ENCODE measurements around the gene TRIO.
"Not testable (repeated sequence)": the region's sequence is repeated elsewhere in the genome, so short reads cannot be mapped to it uniquely, and the experiment has no call there.

The TRIO gene

DNA sequence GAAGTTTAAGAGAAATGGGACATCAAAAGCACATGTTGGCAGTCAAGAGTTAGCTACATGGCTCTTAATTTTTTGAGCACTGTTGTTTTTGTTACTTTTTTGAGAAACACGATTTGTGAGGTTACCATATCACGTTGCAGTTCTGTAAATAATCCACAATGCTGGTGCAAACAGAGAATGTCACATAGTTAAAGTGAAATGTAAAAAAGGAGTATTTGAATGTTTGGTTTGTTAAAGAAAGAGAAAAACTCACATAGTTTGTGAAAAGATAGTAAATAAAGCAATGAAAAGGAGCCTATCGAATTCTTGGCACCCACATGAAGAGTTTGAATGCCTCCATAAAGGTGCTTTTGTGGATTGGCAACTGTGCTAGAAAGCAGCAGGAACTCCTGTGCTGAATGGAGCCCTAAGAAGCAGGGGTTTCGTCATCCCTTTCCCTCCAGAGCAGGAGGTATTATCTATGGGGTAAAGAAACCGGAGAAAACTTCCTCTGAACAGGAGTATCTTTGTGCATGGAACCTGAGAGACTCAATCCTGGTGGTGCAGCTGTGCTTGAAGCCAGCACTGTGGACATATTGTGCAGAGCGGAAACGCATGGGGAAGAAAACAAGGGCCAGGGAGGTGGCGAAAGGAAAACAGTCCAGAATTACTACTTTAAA, 289.9 kb downstream of the TRIO start:
- Mint-ChIP-seq H3K27ac (no peak overlapping the region), H3K4me3 (no peak overlapping the region), H3K27me3 (no peaks in the 10 kb centered on the region), H3K4me1 (peaks cover 0 to 12% of the 10 kb centered on the region in 2 donors), H3K9me3 (no peaks in the 10 kb centered on the region), H3K36me3 (peaks cover 23 to 55% of the 10 kb centered on the region in 2 donors)
- DNase-seq = no peak
- ATAC-seq (replicated peaks) = no peak

DNA sequence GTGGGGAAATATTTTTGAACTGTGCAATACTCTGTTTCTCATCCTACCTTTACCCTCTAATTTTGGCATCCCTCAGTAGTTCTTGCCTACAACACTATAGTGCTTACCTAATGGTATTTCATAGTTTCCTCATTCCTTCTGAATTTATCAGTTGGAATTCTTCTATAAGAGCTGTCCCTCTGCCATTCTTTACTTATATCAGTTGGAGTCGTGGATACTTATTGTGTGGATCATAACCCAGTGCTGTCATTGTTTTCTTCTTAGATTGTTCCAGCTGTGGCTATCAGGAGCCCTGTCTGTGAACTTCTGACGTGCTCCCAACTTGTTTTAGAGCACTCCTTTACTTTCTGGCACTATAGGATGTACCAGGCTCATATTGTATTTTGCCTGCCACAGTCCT, 292.3 kb downstream of the TRIO start:
- Mint-ChIP-seq H3K4me3 (no peak overlapping the region), H3K27ac (no peak overlapping the region), H3K4me1 (peaks cover 0 to 17% of the 10 kb centered on the region in 2 donors), H3K36me3 (peaks cover 35 to 65% of the 10 kb centered on the region in 2 donors), H3K9me3 (no peaks in the 10 kb centered on the region), H3K27me3 (no peaks in the 10 kb centered on the region)
- DNase-seq = no peak
- no peak for ATAC-seq (replicated peaks)

DNA sequence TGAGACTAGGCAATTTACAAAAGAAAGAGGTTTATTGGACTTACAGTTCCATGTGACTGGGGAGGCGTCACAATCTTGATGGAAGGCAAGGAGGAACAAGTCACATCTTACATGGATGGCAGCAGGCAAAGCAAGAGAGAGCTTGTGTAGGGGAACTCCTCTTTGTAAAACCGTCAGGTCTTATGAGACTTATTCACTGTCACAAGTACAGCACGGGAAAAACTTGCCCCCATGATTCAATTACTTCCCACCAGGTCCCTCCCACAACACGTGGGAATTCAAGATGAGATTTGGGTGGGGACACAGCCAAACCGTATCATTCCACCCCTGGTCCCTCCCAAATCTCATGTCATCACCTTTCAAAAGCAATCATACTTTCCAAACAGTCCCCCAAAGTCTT, 293.0 kb downstream of the TRIO start:
- not testable (repeated sequence) for H3K4me3 Mint-ChIP-seq; DNase-seq; ATAC-seq (replicated peaks); H3K9me3 Mint-ChIP-seq; H3K27me3 Mint-ChIP-seq; H3K27ac Mint-ChIP-seq
- Mint-ChIP-seq H3K36me3 (peaks cover 40 to 68% of the 10 kb centered on the region in 2 donors), H3K4me1 (peaks cover 0 to 17% of the 10 kb centered on the region in 2 donors)

DNA sequence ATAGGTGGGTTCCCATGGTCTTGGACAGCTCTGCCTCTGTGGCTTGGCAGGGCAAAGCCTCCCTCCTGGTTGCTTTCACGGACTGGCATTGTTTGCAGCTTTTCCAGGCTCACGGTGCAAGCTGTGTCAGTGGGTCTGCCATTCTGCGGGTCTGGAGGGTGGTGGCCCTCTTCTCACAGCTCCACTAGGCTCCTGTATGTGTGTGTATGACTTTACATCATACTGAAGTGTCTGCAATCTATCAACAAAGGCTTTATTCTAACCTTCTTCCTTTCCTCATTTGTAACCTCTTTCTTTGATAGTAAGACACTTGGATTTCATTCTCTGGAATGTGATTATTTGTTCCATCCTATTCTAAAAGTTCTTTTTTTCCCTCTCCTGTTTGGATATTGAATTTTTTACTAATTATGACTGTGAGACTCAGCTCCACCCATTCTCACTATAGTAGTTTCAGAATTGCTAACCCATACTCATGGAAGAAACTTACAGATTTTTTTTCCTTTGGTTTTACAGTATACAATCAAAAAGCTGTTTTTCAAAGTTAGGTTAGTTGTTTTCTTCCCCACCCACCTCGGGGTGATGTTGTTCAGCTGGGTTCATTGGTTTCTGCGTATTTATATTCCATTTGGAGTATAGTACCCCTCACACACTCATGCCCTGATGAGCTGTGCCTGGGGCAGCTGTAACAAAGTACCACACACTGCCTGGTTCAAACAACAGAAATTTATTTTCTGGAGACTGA, 293.8 kb downstream of the TRIO start:
- DNase-seq (no peak), ATAC-seq (replicated peaks) (no peak)
- peak overlapping the region; percentile 1 for H3K27ac Mint-ChIP-seq
- H3K4me1 Mint-ChIP-seq = peaks cover 0 to 18% of the 10 kb centered on the region in 2 donors
- H3K4me3 Mint-ChIP-seq = no peak overlapping the region
- no peaks in the 10 kb centered on the region for H3K27me3 Mint-ChIP-seq
- H3K9me3 Mint-ChIP-seq = no peaks in the 10 kb centered on the region
- H3K36me3 Mint-ChIP-seq = peaks cover 47 to 71% of the 10 kb centered on the region in 2 donors

DNA sequence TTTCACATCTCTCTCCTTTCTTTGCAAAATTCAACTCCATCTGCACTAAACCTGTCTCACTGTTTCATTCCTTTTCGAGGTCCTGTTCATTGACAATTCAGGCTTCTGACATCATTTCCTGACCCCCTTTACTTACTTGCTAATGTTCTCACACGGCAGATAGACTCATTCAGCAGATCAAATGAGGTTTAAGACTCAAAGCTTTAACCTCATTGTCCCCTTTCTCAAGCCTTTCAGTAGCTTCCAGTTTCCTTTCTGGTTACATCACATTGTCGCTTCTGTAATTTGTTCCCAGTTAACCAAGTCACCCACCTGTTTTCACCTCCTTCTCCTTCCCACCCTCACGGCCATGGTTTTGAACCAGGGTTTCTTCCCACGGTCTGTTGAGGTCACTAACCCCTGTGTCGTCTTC, 295.1 kb downstream of the TRIO start:
- H3K4me3 Mint-ChIP-seq = no peak overlapping the region
- ATAC-seq (replicated peaks) (no peak), DNase-seq (no peak)
- H3K27ac Mint-ChIP-seq = peak overlapping the region; percentile 63
- H3K9me3 Mint-ChIP-seq = no peaks in the 10 kb centered on the region
- peaks cover 45 to 69% of the 10 kb centered on the region in 2 donors for H3K36me3 Mint-ChIP-seq
- H3K4me1 Mint-ChIP-seq = peaks cover 0 to 21% of the 10 kb centered on the region in 2 donors
- no peaks in the 10 kb centered on the region for H3K27me3 Mint-ChIP-seq

DNA sequence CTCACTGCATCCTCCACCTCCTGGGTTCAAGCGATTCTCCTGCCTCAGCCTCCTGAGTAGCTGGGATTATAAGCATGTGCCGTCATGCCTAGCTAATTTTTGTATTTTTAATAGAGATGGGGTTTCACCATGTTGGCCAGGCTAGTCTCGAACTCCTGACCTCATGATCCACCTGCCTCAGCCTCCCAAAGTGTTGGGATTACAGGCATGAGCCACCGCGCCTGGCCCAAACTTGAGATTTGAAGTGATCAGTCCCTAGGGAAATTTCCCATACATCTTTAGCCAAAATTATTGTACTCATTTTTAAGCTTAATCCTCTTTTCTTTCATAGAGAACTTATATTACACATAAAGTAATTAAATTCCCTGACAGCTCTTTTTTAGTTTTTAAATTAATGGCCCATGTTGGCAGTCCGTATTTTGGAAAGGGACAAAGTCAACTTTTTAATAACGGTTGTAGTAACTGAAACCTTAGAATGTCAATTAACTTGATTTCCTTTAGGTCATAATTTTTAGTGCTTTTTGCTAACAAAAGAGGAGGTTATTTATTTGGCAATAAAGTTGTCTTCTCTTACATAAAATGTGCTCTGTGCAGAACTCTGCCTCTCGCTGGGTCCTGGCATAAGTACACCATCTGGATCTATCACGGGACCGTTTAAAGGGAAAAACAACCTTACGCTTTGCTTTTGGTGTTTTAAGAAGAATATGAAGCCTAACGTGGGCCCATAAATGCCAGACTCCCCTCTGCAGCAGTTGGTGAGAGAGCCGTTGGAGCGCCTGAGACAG, 296.1 kb downstream of the TRIO start:
- H3K4me3 Mint-ChIP-seq = no peak overlapping the region
- ATAC-seq (replicated peaks) (no peak), DNase-seq (no peak)
- H3K4me1 Mint-ChIP-seq = peaks cover 0 to 21% of the 10 kb centered on the region in 2 donors
- no peaks in the 10 kb centered on the region for H3K9me3 Mint-ChIP-seq
- peaks cover 44 to 66% of the 10 kb centered on the region in 2 donors for H3K36me3 Mint-ChIP-seq
- no peaks in the 10 kb centered on the region for H3K27me3 Mint-ChIP-seq
- peak overlapping the region; percentile 14 for H3K27ac Mint-ChIP-seq

DNA sequence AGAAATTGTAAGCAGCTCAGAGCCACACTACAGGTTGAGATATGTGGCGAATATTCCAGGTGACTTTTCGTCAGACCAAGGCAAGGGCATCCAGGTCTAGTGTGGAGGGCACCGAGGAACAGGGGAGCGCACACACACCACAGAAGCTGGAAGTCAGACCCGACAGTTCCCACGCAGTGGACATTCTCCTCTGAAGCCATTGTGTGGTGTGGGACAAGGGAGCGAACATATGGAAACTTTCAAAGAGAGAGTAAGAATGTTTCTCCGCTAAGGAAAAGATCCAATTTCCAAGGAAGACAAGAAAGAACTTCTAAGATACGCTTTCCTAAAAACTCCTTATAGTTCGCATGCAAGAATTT, 297.1 kb downstream of the TRIO start:
- no peak overlapping the region for H3K27ac Mint-ChIP-seq
- DNase-seq (no peak), ATAC-seq (replicated peaks) (no peak)
- no peaks in the 10 kb centered on the region for H3K27me3 Mint-ChIP-seq
- peaks cover 39 to 62% of the 10 kb centered on the region in 2 donors for H3K36me3 Mint-ChIP-seq
- no peaks in the 10 kb centered on the region for H3K9me3 Mint-ChIP-seq
- H3K4me3 Mint-ChIP-seq = no peak overlapping the region
- peaks cover 0 to 21% of the 10 kb centered on the region in 2 donors for H3K4me1 Mint-ChIP-seq

DNA sequence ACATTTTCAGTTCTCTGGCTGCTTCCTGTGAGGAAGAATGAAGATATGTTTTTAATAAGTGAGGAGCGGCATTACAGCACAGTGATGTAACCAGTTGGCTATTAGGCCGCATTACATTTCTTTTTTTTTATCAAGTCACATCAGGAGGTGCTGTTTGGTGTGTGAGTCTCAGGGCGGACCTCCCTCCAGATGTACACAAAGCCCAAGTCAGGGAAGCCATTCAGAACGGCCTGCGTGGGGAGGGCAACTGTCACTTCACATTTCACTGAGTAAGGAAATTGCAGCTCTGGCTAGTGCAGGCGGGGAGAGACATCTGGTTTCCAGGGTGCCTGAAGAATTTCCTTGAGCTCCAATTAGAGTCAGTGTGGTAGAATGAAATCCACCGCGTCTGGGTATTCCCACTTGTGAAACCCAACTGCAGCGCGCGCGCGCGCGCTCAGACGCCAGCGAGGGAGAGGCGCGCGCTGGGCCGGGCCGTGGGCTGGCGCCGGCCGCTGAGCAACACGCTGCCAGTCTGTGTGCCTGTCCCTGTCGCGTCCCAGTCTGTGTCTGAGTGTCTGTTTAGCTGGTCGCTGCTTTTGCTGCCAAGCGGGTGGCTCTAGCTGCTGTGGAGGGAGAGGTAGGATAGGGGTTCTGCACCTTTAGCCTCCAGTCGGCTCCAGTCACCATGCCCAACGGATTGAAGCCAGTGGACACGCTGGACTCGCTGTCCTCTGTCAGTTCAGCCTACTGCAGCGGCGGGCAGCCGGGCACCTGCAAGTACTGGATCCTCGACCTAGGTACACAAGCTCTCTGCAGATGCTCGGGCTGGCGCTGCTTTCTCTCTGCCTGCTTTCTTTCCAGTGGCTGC, 297.7 kb downstream of the TRIO start:
- no peak for DNase-seq
- H3K27me3 Mint-ChIP-seq = no peaks in the 10 kb centered on the region
- peaks cover 38 to 56% of the 10 kb centered on the region in 2 donors for H3K36me3 Mint-ChIP-seq
- H3K4me1 Mint-ChIP-seq = peaks cover 0 to 18% of the 10 kb centered on the region in 2 donors
- peak overlapping the region; percentile 42 for H3K27ac Mint-ChIP-seq
- ATAC-seq (replicated peaks) = no peak
- H3K4me3 Mint-ChIP-seq = no peak overlapping the region
- H3K9me3 Mint-ChIP-seq = no peaks in the 10 kb centered on the region

DNA sequence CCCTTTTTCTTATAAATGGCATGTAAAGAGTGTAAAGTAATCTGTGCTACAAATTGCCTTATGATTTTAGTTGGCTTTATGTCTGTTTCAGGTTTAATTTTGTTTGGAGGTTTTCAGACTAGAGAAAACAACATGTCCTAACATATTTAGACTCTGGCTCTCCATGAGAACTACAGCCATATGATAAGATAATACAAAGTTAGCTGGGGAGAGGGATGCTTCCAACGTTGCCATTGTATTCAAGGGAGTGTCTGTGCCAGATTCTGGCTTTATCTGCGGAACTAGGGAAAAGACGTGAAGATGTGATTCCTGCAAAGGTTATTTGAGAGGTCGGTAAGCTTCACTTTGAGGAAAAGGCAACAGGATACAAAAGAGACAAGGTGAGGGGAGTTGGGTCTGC, 298.5 kb downstream of the TRIO start:
- Mint-ChIP-seq H3K4me1 (peaks cover 0 to 13% of the 10 kb centered on the region in 2 donors), H3K4me3 (no peak overlapping the region), H3K27me3 (no peaks in the 10 kb centered on the region), H3K27ac (peak overlapping the region; percentile 3), H3K9me3 (no peaks in the 10 kb centered on the region), H3K36me3 (peaks cover 31 to 49% of the 10 kb centered on the region in 2 donors)
- ATAC-seq (replicated peaks) (no peak), DNase-seq (no peak)

DNA sequence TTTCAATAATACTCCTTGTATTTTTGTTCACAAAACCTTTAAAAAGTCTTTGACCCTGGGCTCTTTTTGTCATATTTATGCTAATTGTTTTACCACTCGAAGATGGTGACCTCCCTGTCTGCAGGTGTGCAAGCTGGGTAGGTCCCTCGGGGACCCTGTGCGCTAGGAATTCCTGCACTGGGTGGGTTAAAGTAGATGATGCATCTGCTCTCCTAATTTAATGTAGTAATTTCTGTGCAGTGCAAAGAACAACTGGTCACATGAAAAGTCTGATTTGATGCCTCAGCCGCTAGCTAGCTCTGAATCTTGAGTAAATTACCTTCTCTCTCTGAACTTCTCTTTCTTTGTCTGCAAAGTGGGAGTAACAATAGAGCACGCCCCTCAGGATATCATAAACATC, 299.4 kb downstream of the TRIO start:
- H3K27me3 Mint-ChIP-seq = no peaks in the 10 kb centered on the region
- no peak for ATAC-seq (replicated peaks)
- no peak overlapping the region for H3K27ac Mint-ChIP-seq
- H3K4me3 Mint-ChIP-seq = no peak overlapping the region
- peaks cover 31 to 45% of the 10 kb centered on the region in 2 donors for H3K36me3 Mint-ChIP-seq
- DNase-seq = no peak
- H3K4me1 Mint-ChIP-seq = peaks cover 0 to 9% of the 10 kb centered on the region in 2 donors
- no peaks in the 10 kb centered on the region for H3K9me3 Mint-ChIP-seq

DNA sequence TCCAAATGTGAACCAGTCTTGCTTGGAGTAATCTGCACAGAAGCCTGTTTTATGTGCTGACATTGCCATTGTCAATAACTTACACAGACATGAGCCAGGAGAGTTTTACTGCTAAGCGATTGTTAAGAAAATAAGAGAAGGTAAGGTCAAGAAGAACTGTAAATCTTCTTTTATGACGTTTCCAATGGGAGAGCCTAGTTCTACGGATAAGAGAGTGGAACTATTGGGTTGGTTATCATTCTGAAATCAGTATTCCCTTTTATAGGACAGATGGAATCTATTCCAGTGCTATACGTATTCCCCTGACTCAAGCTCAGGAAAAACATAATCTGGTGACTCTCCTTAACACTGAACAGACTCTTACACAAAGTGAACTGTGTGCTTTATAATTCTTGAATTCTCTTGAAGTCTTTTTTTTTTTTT, 300.5 kb downstream of the TRIO start:
- Mint-ChIP-seq H3K27ac (no peak overlapping the region), H3K4me3 (no peak overlapping the region), H3K27me3 (no peaks in the 10 kb centered on the region), H3K36me3 (peaks cover 26 to 40% of the 10 kb centered on the region in 2 donors), H3K9me3 (no peaks in the 10 kb centered on the region), H3K4me1 (peaks cover 7 to 10% of the 10 kb centered on the region in 2 donors)
- no peak for DNase-seq
- ATAC-seq (replicated peaks) = no peak

DNA sequence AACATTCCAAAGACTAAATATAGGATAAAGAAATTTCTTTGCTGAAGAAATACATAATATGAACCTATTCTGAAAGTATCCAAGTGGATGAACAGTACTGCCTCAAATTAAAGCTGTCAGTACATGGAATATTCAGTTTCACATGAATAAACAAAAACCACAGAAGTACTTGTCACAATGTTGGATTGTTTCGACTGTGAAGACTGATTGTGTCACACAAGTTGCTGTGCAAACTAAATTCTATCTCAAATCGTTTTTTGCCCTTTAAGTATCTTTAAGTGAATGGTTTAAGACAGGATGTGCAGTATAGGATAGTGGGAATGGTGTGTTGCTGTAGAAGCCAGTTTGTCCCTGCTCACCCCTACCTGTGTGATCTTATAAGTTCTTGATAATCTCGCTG, 301.0 kb downstream of the TRIO start:
- H3K27ac Mint-ChIP-seq = no peak overlapping the region
- H3K4me1 Mint-ChIP-seq = peaks cover 7 to 10% of the 10 kb centered on the region in 2 donors
- H3K27me3 Mint-ChIP-seq = no peaks in the 10 kb centered on the region
- no peak for DNase-seq
- no peak overlapping the region for H3K4me3 Mint-ChIP-seq
- peaks cover 24 to 37% of the 10 kb centered on the region in 2 donors for H3K36me3 Mint-ChIP-seq
- H3K9me3 Mint-ChIP-seq = no peaks in the 10 kb centered on the region
- no peak for ATAC-seq (replicated peaks)

DNA sequence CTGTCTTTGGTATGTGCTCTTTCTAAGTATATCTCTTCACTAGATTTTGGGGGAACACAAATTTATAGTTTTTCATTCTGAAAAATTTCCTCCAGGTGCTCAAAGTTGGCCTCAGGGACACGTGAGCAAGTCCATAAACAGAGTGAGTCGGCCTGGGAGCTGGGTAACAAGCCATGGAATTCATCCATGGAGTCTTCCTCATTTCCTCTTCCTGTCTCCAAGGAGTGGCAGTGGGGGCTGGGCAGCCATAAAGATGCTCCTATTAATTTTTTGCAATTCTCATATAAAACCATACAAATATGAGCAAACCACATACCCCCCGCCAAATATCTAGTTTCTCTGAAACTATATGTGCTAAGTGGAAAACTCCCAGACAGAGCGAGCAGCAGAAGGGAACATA, 301.9 kb downstream of the TRIO start:
- Mint-ChIP-seq H3K27me3 (no peaks in the 10 kb centered on the region), H3K4me1 (peaks cover 7 to 10% of the 10 kb centered on the region in 2 donors), H3K9me3 (no peaks in the 10 kb centered on the region), H3K27ac (no peak overlapping the region), H3K36me3 (peaks cover 25 to 39% of the 10 kb centered on the region in 2 donors), H3K4me3 (no peak overlapping the region)
- DNase-seq (no peak), ATAC-seq (replicated peaks) (no peak)

Measured in stimulated activated naive B cell treated with anti-CD40 and anti-IgM and Interleukin-4, amounts not matched to agents 10 μg/mL and 1 μg/mL and 100 μg/mL, for 72 hours (primary cell).